Transverse colon (tissue), 4 donors: ENCODE data around the gene HOXA3.

ENCODE experiments used
- CTCF ChIP-seq, 5 experiments: fragments of 200-600 bp in 3 of 5; fragments of 450-650 bp in 2 of 5; sonication (generic) in 3 of 5; IDR thresholded peaks; 1 replicate in 2 of 5; 2 replicates in 3 of 5; pipeline ENCODE4 v1.5.1; 2016 to 2017; ENCODE audit warnings: antibody characterized with exemption in 5 of 5, inconsistent platforms in 3 of 5, mild to moderate bottlenecking in 2 of 5, moderate library complexity in 1 of 5
- EP300 ChIP-seq: sonication (generic); formaldehyde crosslinking; IDR thresholded peaks from one replicate; pipeline ENCODE4 v1.6.1; 2017; ENCODE audit warnings: antibody characterized with exemption, low read depth
- POLR2A ChIP-seq: fragments of 450-650 bp; IDR thresholded peaks from one replicate; pipeline ENCODE4 v1.6.1; 2016; ENCODE audit warnings: antibody characterized with exemption, mild to moderate bottlenecking, moderate library complexity
- POLR2AphosphoS5 ChIP-seq, 3 donors: sonication (generic); formaldehyde crosslinking; IDR thresholded peaks; one replicate each; pipeline ENCODE4 v1.6.1; 2016; ENCODE audit warnings: antibody characterized with exemption in 3 of 3

DNA sequence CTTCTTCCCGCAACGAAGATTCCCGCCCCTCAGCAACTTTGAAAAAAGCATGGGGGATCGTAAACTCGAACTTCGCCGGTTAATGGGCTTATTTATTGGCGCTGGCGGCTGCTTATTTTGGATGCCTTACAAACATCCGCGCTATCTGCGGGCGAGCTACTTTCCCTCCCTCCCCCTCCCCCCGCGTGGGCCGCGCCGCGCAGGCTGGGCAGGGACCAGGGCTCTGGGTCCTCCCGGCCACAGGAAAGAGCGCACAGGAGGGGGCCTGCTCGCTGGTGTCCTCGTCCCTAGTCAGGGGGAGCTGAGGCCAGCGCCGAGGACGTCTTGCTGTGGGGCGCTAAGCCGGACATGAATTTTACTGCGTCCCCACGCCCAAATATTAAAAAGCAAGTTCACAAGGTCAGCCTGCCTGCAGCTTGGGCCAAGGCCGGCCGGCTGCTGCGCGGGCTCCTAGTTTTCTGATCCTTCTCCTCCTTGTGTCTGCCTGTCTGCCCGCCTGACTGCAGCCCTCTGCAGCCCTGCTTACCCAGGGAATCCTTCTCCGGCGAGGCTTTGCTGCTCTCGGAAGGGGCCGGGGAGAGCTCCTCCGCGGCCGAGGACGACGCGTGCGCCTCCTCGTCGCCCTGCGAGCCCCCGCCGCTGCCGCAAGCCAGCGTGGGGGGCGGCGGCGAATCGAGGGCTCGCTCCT, 20.6 kb upstream of the HOXA3 start:
- no peak for TF ChIP-seq CTCF (IDR thresholded peaks at IDR 0.05)
- TF ChIP-seq POLR2A, result peak; percentile 60
- peak; percentile 76 to 88 (median 84) for TF ChIP-seq POLR2AphosphoS5 (IDR thresholded peaks at IDR 0.05)
- TF ChIP-seq EP300, result no peak
